Vagina (tissue), 2 donors: ENCODE results near the gene LEMD2.

Source experiments
- POLR2A ChIP-seq, 2 donors: fragments of 450-650 bp; IDR thresholded peaks; one replicate each; pipeline ENCODE4 v1.6.1; 2017; ENCODE audit warnings: antibody characterized with exemption in 2 of 2, mild to moderate bottlenecking in 2 of 2, moderate library complexity in 2 of 2
- POLR2AphosphoS5 ChIP-seq, 2 donors: sonication (generic); formaldehyde crosslinking; IDR thresholded peaks; one replicate each; pipeline ENCODE4 v1.9.0; 2017; ENCODE audit warnings: antibody characterized with exemption in 2 of 2, mild to moderate bottlenecking in 2 of 2, low read depth in 1 of 2; ENCODE audit not compliant: insufficient read depth in 1 of 2
- TF ChIP-seq, protein P1 (sequence below), 3 experiments: fragments of 450-650 bp in 2 of 3; fragments of 200-600 bp in 1 of 3; sonication (generic) in 1 of 3; IDR thresholded peaks; one replicate each; pipeline ENCODE4 v1.5.1; 2017 to 2019; ENCODE audit warnings: antibody characterized with exemption in 3 of 3, mild to moderate bottlenecking in 2 of 3, moderate library complexity in 2 of 3

DNA sequence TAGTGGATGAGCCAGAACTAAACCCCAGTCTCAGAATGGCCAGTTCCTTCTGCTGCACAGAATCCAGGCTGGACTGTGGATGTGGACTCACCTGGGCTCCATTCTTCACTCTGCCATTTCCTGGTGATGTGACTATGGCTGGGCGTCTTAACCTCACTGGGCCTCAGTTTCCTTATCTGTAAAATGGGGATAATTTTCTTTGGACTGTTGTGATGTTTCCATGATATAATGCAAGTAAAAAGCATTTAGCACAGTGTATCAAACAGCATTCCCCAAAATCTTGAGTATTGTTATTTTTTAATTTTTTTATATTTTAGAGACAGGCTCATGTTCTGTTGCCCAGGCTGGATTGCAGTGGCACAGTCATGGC is 36.3 kb downstream of the LEMD2 start:
- TF ChIP-seq, protein P1, sequence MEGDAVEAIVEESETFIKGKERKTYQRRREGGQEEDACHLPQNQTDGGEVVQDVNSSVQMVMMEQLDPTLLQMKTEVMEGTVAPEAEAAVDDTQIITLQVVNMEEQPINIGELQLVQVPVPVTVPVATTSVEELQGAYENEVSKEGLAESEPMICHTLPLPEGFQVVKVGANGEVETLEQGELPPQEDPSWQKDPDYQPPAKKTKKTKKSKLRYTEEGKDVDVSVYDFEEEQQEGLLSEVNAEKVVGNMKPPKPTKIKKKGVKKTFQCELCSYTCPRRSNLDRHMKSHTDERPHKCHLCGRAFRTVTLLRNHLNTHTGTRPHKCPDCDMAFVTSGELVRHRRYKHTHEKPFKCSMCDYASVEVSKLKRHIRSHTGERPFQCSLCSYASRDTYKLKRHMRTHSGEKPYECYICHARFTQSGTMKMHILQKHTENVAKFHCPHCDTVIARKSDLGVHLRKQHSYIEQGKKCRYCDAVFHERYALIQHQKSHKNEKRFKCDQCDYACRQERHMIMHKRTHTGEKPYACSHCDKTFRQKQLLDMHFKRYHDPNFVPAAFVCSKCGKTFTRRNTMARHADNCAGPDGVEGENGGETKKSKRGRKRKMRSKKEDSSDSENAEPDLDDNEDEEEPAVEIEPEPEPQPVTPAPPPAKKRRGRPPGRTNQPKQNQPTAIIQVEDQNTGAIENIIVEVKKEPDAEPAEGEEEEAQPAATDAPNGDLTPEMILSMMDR (IDR thresholded peaks at IDR 0.05) = no peak
- TF ChIP-seq POLR2A (IDR thresholded peaks at IDR 0.05) = no peak
- TF ChIP-seq POLR2AphosphoS5 (IDR thresholded peaks at IDR 0.05; ENCODE audit: insufficient read depth in 1 of 2, low read depth in 1 of 2) = no peak
